ENCODE data around the gene TINCR. TPM values are rescaled to one million over a fixed set of nuclear protein-coding genes. Genes with fewer than 3 reads are reported as not detected.

The TINCR gene
- total RNA-seq, 2 donors from 2014 or later = 6.7 to 8.4 TPM

DNA sequence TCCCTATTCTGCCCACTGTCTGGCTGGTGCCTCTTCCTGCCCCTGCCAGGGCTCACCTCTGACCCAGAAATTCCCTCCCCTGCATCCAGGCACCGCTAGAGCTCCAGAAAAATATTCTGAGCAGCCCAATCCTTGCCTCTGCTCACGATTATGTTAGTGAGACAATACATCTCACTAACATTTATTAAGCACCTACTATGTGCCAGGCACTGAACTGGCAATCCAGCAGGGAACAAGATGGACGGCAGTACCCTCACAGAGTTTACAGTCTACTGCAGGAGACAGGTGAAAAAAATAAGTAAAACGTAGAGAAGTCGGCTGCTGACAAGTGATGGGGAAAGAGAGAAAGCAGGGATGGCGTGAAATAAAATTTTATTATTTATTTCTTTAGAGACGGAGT lies 5.5 kb downstream of the TINCR start:
- H3K4me3 ChIP-seq = no peak overlapping the region
- H3K36me3 ChIP-seq = no peaks in the 10 kb centered on the region
- no peaks in the 10 kb centered on the region for H3K27me3 ChIP-seq (replicated peaks; ENCODE audit: insufficient read depth)
- no peak for DNase-seq (ENCODE audit: low spot score)
- no peaks in the 10 kb centered on the region for H3K4me1 ChIP-seq (replicated peaks)
- H3K9me3 ChIP-seq = no peaks in the 10 kb centered on the region
- no peak for TF ChIP-seq POLR2AphosphoS5 (IDR thresholded peaks at IDR 0.05)
- no peak overlapping the region for H3K27ac ChIP-seq
- intact Hi-C loops (cut with DNase I) = no loop called here
- 89% methylated on average over 7 of the region's 7 CpGs for whole genome bisulfite sequencing

DNA sequence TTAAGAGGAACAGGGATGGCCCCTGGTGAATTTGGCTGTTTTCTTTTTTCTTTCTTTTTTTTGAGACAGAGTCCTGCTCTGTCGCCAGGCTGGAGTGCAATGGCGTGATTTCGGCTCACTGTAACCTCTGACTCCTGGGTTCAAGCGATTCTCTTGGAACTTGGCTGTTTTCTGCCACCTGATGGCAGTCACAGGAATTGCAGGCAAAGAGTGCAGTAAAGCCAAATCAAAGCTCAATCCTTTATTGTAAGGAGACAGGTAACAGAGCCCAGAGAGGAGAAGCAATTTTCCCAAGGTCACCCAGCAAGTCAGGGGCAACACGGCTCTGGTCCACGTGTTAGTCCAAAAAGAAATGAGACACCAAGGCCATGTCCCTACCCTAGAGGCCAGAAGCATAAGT lies 6.2 kb downstream of the TINCR start:
- Histone ChIP-seq H3K4me1 (replicated peaks) (no peaks in the 10 kb centered on the region), H3K27ac (no peak overlapping the region), H3K27me3 (replicated peaks; ENCODE audit: insufficient read depth) (no peaks in the 10 kb centered on the region), H3K36me3 (no peaks in the 10 kb centered on the region), H3K4me3 (no peak overlapping the region), H3K9me3 (no peaks in the 10 kb centered on the region)
- no peak for DNase-seq (ENCODE audit: low spot score)
- intact Hi-C loops (cut with DNase I) = no loop called here
- no peak for TF ChIP-seq POLR2AphosphoS5 (IDR thresholded peaks at IDR 0.05)
- peak in 1 of 4 experiments; percentile 15 for TF ChIP-seq CTCF (IDR thresholded peaks at IDR 0.05)
- TF ChIP-seq POLR2A (IDR thresholded peaks at IDR 0.05) = no peak
- 85% methylated on average over 6 of the region's 6 CpGs for whole genome bisulfite sequencing

- Histone ChIP-seq H3K4me3 (no peak overlapping the region), H3K36me3 (no peaks in the 10 kb centered on the region), H3K9me3 (no peaks in the 10 kb centered on the region), H3K4me1 (replicated peaks) (no peaks in the 10 kb centered on the region), H3K27ac (no peak overlapping the region), H3K27me3 (replicated peaks; ENCODE audit: insufficient read depth) (no peaks in the 10 kb centered on the region)
- 47% methylated on average over 19 of the region's 19 CpGs for WGBS
- TF ChIP-seq POLR2A (IDR thresholded peaks at IDR 0.05) (no peak), POLR2AphosphoS5 (IDR thresholded peaks at IDR 0.05) (no peak), CTCF (IDR thresholded peaks at IDR 0.05) (no peak)
- intact Hi-C loops (cut with DNase I) = no loop called here
- no peak for DNase-seq (ENCODE audit: low spot score)
Observed at GRCh38 chr19:5560156-5560555, 7.6 kb downstream of the TINCR start.

GRCh38 chr19:5559804-5560133 lies 8.0 kb downstream of the TINCR start:
- intact Hi-C loops (cut with DNase I) = no loop called here
- no peaks in the 10 kb centered on the region for H3K9me3 ChIP-seq
- TF ChIP-seq POLR2AphosphoS5 (IDR thresholded peaks at IDR 0.05) (no peak), CTCF (IDR thresholded peaks at IDR 0.05) (no peak), POLR2A (IDR thresholded peaks at IDR 0.05) (no peak)
- 37% methylated on average over 3 of the region's 3 CpGs for WGBS
- H3K27me3 ChIP-seq (replicated peaks; ENCODE audit: insufficient read depth) = no peaks in the 10 kb centered on the region
- H3K27ac ChIP-seq = no peak overlapping the region
- no peaks in the 10 kb centered on the region for H3K36me3 ChIP-seq
- H3K4me1 ChIP-seq (replicated peaks) = no peaks in the 10 kb centered on the region
- DNase-seq (ENCODE audit: low spot score) = no peak
- no peak overlapping the region for H3K4me3 ChIP-seq

DNA sequence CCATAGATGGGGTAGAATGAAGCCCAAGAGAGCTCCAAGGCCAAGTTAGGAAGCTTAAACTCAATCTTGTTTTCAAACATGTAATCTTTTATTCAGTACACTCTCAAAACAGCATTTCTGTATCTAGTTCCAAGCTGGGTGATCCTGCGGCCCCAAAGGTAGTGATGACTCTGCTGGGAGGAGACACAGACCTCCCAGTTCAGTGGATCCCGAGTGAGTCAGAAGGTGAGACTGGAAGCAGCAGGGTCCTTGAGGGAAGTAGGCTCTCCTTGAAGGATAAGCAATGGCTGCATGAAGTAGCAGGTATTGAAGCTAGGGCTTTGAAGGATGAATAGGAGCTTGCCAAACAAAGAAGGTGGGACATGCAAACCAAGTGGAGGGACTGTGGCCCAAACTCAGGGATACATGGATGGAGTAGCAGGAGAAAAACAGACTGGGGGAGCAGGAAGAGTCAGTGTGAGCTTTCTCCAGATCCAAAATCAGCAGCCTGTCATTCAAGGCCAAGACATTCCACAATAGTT lies 9.6 kb downstream of the TINCR start:
- intact Hi-C loops (cut with DNase I) = no loop called here
- TF ChIP-seq POLR2A (IDR thresholded peaks at IDR 0.05) (no peak), CTCF (IDR thresholded peaks at IDR 0.05) (no peak), POLR2AphosphoS5 (IDR thresholded peaks at IDR 0.05) (no peak)
- no peak for DNase-seq (ENCODE audit: low spot score)
- no peaks in the 10 kb centered on the region for H3K27me3 ChIP-seq (replicated peaks; ENCODE audit: insufficient read depth)
- 81% methylated on average over 2 of the region's 2 CpGs for WGBS
- H3K27ac ChIP-seq = no peak overlapping the region
- H3K36me3 ChIP-seq = no peaks in the 10 kb centered on the region
- H3K4me1 ChIP-seq (replicated peaks) = no peaks in the 10 kb centered on the region
- no peak overlapping the region for H3K4me3 ChIP-seq
- no peaks in the 10 kb centered on the region for H3K9me3 ChIP-seq

Data from prostate gland (tissue), 2 donors.